Measurements from ENCODE around the gene HS1BP3. TPM values are rescaled to one million over a fixed set of nuclear protein-coding genes. Genes with fewer than 3 reads are reported as not detected.

Gene HS1BP3
- total and polyA plus RNA-seq, 2 of the 13 experiments (the other 11 are each of a cell fraction or from before 2014, with no cell fraction given), result 15.2 to 22.0 TPM

GRCh38 chr2:20649976-20650375 lies 922 bp downstream of the HS1BP3 start:
- H3K4me1 ChIP-seq (ENCODE audit: insufficient read depth, low read length), result peaks cover 49% of the 10 kb centered on the region
- in situ Hi-C loops (cut with HindIII; ENCODE audit: extremely low pct_ligation_motif_present, low pct_unique_long_range_greater_than_20kb) (loop anchor here (25.0 kb wide), 1 partner anchor 312 kb away; no protein-coding TSS in a partner anchor), intact Hi-C loops (cut with micrococcal nuclease; ENCODE audit: unreplicated experiment) (no loop called here)
- H2AFZ ChIP-seq (ENCODE audit: low read length), result no peak overlapping the region
- H3K9me3 ChIP-seq (ENCODE audit: low read length), result no peaks in the 10 kb centered on the region
- no peaks in the 10 kb centered on the region for H4K20me1 ChIP-seq (ENCODE audit: insufficient read depth, low read length)
- peak overlapping the region; percentile 93 for H3K4me2 ChIP-seq (ENCODE audit: low read depth, low read length)
- no peak overlapping the region for H3K27ac ChIP-seq (ENCODE audit: extremely low read length, insufficient read depth, low read length)
- H3K9ac ChIP-seq (ENCODE audit: insufficient read depth, low read depth, low read length), result peak overlapping the region; percentile 90; the same call in 1 of the 2 replicates
- CTCF ChIA-PET (ENCODE audit: low intra/inter-chr PET ratio, low total read pairs), result interaction anchor here (0.8 to 1.3 kb wide), 2 partner anchors 26 to 271 kb away, joined by 3 read pairs; no protein-coding TSS in a partner anchor
- H3K36me3 ChIP-seq (replicated peaks in 1 of 2; ENCODE audit: control insufficient read depth in 1 of 2, insufficient read depth in 2 of 2, low read length in 2 of 2), result peaks cover 2 to 3% of the 10 kb centered on the region in 2 experiments; a peak in 2 of 5 replicates
- DNase-seq (ENCODE audit: low spot score) (no peak), ATAC-seq (no peak), FAIRE-seq (peak; percentile 54)
- BruUV-seq (replicated peaks), result no TSS peak
- H3K79me2 ChIP-seq (ENCODE audit: insufficient read depth, low read length), result peaks cover 9% of the 10 kb centered on the region
- TF ChIP-seq SNAPC2 (CRISPR knock-in tag; IDR thresholded peaks at IDR 0.05) (no peak), SOX6 (IDR thresholded peaks at IDR 0.05) (no peak), SOX6 (CRISPR knock-in tag; IDR thresholded peaks at IDR 0.05) (0 out of 2 replicates have a peak, but pooled peaks have one; percentile 14)
- POLR2A ChIA-PET, result interaction anchor here (0.8 to 5.9 kb wide), 15 partner anchors 18 to 258 kb away, joined by 3 to 51 read pairs (median 8); partner anchors contain the start of genes GDF7 and RHOB
- H3K4me3 ChIP-seq (replicated peaks in 1 of 3; ENCODE audit: insufficient read depth in 1 of 3, low read depth in 2 of 3, low read length in 3 of 3), result peak overlapping the region; percentile 74 to 95 (median 81)
- H3K27me3 ChIP-seq (ENCODE audit: control insufficient read depth in 1 of 2, insufficient read depth in 2 of 2, low read length in 2 of 2), result peaks cover 0 to 3% of the 10 kb centered on the region in 2 experiments; a peak in 2 of 5 replicates
- 85% methylated on average over 7 of the region's 7 CpGs for WGBS (ENCODE audit: low lambda C conversion rate)

GRCh38 chr2:20649576-20649975 lies 1.3 kb downstream of the HS1BP3 start:
- H3K36me3 ChIP-seq (replicated peaks in 1 of 2; ENCODE audit: control insufficient read depth in 1 of 2, insufficient read depth in 2 of 2, low read length in 2 of 2), result peaks cover 2 to 5% of the 10 kb centered on the region in 2 experiments; a peak in 2 of 5 replicates
- ATAC-seq, result no peak
- DNase-seq (ENCODE audit: low spot score), result no peak
- FAIRE-seq, result no peak
- no TSS peak for BruUV-seq (replicated peaks)
- in situ Hi-C loops (cut with HindIII; ENCODE audit: extremely low pct_ligation_motif_present, low pct_unique_long_range_greater_than_20kb) (no loop called here), intact Hi-C loops (cut with micrococcal nuclease; ENCODE audit: unreplicated experiment) (no loop called here)
- peak overlapping the region; percentile 93 for H3K4me2 ChIP-seq (ENCODE audit: low read depth, low read length)
- no peak overlapping the region for H3K9ac ChIP-seq (ENCODE audit: insufficient read depth, low read depth, low read length)
- 93% methylated on average over 11 of the region's 11 CpGs for WGBS (ENCODE audit: low lambda C conversion rate)
- ChIA-PET POLR2A (interaction anchor here (1.4 to 5.9 kb wide), 6 partner anchors 14 to 244 kb away, joined by 3 to 51 read pairs (median 6); partner anchors contain the start of genes GDF7 and RHOB), CTCF (ENCODE audit: low intra/inter-chr PET ratio, low total read pairs) (no interaction called here)
- no peak overlapping the region for H2AFZ ChIP-seq (ENCODE audit: low read length)
- H4K20me1 ChIP-seq (ENCODE audit: insufficient read depth, low read length), result no peaks in the 10 kb centered on the region
- H3K27ac ChIP-seq (ENCODE audit: extremely low read length, insufficient read depth, low read length), result no peak overlapping the region
- H3K4me3 ChIP-seq (replicated peaks in 1 of 3; ENCODE audit: insufficient read depth in 1 of 3, low read depth in 2 of 3, low read length in 3 of 3), result no peak overlapping the region
- H3K9me3 ChIP-seq (ENCODE audit: low read length), result no peaks in the 10 kb centered on the region
- H3K4me1 ChIP-seq (ENCODE audit: insufficient read depth, low read length), result peaks cover 47% of the 10 kb centered on the region
- H3K79me2 ChIP-seq (ENCODE audit: insufficient read depth, low read length), result peaks cover 9% of the 10 kb centered on the region
- peaks cover 0 to 2% of the 10 kb centered on the region in 2 experiments; a peak in 2 of 5 replicates for H3K27me3 ChIP-seq (ENCODE audit: control insufficient read depth in 1 of 2, insufficient read depth in 2 of 2, low read length in 2 of 2)
- TF ChIP-seq SOX5 (CRISPR knock-in tag; IDR thresholded peaks at IDR 0.05; ENCODE audit: borderline replicate concordance), result no peak
- TF ChIP-seq ZBTB33 (CRISPR knock-in tag; IDR thresholded peaks at IDR 0.05), result peak; percentile 66; the same call in 1 of the 2 replicates

Measured in HepG2 (cell line).